Stimulated activated CD4-positive, alpha-beta T cell treated with anti-CD3 and anti-CD28 coated beads, TNF-alpha, amount 100 ng/mL, for 1 hour (primary cell): ENCODE data around the gene EPHB2.

ENCODE experiments used
- DNase-seq, 3 donors: peaks; one replicate each; pipeline ENCODE4 v3.0.0-alpha.2; 2020; ENCODE audit warnings: low read depth in 3 of 3, low spot score in 1 of 3

The EPHB2 gene

GRCh38 chr1:22749919-22750684, 39.5 kb downstream of the EPHB2 start:
- DNase-seq: no peak

GRCh38 chr1:22750685-22751051, 40.0 kb downstream of the EPHB2 start:
- DNase-seq: no peak

GRCh38 chr1:22751124-22751531, 40.5 kb downstream of the EPHB2 start:
- no peak for DNase-seq

- no peak for DNase-seq
Measured at GRCh38 chr1:22752339-22752738, 41.7 kb downstream of the EPHB2 start.

- no peak for DNase-seq
Measured at GRCh38 chr1:22753481-22753971, 42.9 kb downstream of the EPHB2 start.

GRCh38 chr1:22754106-22754768, 43.6 kb downstream of the EPHB2 start:
- DNase-seq: no peak

- no peak for DNase-seq
Measured at GRCh38 chr1:22754824-22755223, 44.2 kb downstream of the EPHB2 start.

GRCh38 chr1:22755641-22756040, 45.0 kb downstream of the EPHB2 start:
- DNase-seq: no peak

GRCh38 chr1:22756125-22756735, 45.6 kb downstream of the EPHB2 start:
- DNase-seq: no peak

- DNase-seq: no peak
Measured at GRCh38 chr1:22760455-22760854, 49.8 kb downstream of the EPHB2 start.

- DNase-seq: no peak
Measured at GRCh38 chr1:22761101-22761500, 50.5 kb downstream of the EPHB2 start.

GRCh38 chr1:22761821-22762220, 51.2 kb downstream of the EPHB2 start:
- DNase-seq: no peak

GRCh38 chr1:22763487-22764200, 53.0 kb downstream of the EPHB2 start:
- DNase-seq: no peak

- no peak for DNase-seq
Measured at GRCh38 chr1:22767852-22768251, 57.2 kb downstream of the EPHB2 start.

GRCh38 chr1:22769932-22770331, 59.3 kb downstream of the EPHB2 start:
- DNase-seq: no peak

- DNase-seq: no peak
Measured at GRCh38 chr1:22772014-22772413, 61.4 kb downstream of the EPHB2 start.

GRCh38 chr1:22773981-22774832, 63.6 kb downstream of the EPHB2 start:
- DNase-seq: no peak

- no peak for DNase-seq
Measured at GRCh38 chr1:22774833-22775182, 64.2 kb downstream of the EPHB2 start.

- no peak for DNase-seq
Measured at GRCh38 chr1:22775478-22775877, 64.8 kb downstream of the EPHB2 start.

- DNase-seq: no peak
Measured at GRCh38 chr1:22776035-22776613, 65.5 kb downstream of the EPHB2 start.
